ENCODE data around the gene UBE2J1.
"Not testable (repeated sequence)": the region's sequence is repeated elsewhere in the genome, so short reads cannot be mapped to it uniquely, and the experiment has no call there.

The UBE2J1 gene

DNA sequence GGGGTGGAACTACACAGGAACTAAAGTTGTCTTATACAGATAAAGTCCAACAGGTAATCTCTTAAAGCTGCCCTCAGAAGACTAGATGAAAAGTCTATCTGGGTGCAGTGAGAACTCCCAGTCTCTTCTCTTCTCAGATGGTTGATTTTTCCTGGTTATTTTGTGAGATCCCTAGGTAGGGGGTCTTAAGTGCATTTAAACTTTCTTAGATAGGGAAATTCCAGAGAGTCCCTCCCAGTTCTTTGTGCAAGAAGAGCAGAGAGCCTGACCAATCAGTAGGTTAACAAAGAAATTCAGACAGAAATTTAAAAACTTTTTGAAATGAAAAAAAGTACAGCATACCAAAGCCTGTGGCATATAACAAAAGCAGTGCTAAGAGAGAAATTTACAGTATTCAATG lies 35.5 kb downstream of the UBE2J1 start:
- no peak for DNase-seq

DNA sequence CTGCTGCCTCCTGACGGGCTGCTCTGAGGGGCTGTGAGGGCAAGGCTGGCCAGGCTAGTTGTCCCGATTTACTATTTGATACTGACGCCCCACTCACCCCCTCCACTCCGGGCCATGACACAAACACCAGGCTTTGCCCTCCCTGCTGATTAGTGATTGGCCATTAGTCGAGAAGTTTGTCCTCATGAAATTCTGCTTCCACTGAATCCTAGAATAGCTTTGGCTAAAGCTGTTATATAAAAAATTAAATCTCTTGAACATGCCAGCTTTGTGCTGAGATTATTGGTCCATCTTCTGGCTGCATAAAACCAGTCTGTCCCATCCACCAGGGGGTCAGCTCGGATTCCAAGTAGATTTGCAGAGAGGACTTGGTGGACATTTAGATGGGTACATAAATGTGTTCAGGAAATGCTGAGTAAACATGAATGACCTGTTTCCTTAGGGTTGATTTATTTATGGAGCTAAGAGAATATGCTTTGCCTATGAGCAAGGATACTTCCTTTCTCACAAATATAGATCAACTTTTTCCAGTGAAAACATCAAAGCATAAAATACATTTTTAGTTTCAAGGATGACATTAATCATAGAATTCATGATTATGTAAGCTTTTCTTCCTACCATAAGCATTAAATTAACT lies 37.2 kb downstream of the UBE2J1 start, which contains the start of gene GABRR2:
Gene GABRR2 (minus strand): TSS at position 51 of the 637 bp plus-strand sequence. CDS start 134 bp downstream, outside the sequence.
- no peak for DNase-seq

DNA sequence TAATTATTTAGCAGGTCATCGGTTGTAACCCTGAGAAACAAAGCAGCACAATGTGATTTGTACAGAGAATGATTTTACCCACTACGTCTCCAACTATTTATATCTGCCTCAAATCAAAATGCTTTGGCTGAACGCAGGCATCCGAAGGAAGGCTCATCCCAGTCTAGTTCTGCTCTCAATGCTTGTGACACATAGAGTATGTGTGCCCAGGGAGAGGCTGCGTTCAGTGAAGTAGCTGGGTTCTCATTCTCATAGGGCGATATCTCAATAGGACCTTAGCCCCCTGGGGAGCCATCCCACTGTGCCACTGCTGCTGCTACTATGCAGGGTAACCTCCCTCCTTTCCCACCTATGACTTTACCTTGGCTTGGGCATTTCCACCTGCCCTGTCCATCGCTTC lies 37.8 kb downstream of the UBE2J1 start:
- DNase-seq = no peak

DNA sequence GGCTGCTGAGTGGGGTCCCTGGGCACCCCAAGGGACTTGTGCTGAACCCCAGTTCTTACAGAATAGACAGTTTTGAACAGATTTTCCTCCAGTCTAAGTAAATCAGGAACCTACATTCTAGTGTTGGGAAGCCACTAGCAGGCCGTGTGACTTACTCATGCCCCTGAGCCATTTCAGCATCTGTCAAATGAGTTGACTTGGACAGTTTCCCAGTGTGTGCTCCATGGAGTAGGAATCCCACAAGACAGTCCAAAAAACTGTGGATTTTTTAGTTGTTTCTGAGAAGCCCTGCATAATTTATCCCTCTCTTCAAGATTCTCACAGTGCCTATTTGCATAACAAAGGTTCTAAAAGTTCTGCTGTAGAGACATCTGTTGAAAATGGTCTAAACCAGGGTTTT lies 39.5 kb downstream of the UBE2J1 start:
- DNase-seq = no peak

DNA sequence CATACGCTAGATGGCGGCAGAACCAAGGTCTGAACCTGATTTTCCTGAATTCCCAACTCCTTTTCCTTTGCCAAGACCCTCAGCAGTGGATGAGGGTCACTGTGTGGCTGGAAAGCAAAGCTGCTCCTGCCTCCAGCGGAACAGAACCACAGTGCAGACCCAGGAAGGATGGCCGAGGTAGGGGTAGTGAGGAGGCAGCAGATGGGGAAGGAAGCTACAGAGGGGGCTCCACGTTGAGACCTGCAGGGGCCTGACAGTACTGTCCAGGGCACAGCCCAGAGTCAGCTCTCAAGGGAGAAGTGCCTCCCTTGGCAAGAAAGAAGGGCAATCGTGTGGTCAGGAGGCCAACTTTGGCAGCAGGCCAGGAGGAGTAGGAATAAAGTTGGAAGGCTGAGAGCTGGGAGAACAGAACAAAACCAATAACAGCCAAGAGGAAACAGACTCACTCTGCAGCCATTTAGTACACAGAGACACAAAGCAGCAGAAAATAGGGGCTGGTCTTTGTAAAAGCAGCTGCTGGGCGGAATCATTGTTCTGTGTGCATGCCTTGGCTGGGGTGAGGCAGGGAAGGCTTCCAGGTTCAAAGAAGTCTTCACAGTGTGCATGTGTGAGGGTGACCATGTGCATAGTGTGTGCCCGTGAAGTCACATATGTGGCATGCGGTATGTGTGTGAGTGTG lies 40.5 kb downstream of the UBE2J1 start:
- peak; percentile 23 for DNase-seq

DNA sequence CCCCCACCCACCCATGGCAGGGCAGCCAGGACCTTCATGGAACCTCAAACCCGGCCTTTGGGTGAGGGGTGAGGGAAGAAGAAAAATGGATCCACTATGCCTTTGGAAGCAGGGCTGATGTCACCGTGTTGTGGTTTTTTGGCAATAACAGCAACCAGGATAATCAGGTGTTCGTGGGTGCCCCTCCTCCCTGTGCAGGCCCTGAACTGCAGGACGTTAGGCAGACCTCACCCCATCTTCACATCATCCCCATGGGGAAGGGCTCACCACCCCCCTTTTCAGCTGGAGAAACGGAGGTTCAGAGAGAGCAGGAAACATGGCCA lies 41.0 kb downstream of the UBE2J1 start:
- DNase-seq = no peak

DNA sequence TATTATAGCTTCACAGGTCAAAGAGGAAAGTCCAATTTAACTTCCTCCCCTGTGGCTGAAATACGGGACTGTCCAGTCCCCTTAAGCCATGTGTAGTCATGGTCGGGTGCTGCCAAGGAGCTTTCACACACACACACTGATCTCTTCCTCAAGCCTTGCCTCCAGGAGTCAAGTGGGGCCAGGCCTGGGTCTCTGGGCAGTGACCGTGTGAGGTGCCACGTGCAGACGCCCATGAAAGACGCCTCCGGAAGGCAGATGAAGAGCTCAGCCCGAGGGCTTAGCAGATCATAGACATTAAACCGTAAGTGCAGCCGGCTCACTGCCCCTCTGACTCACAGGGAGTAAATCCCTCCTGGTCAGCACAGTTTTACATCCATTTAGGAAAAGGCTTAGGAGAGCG lies 41.6 kb downstream of the UBE2J1 start:
- peak; percentile 19 for DNase-seq

DNA sequence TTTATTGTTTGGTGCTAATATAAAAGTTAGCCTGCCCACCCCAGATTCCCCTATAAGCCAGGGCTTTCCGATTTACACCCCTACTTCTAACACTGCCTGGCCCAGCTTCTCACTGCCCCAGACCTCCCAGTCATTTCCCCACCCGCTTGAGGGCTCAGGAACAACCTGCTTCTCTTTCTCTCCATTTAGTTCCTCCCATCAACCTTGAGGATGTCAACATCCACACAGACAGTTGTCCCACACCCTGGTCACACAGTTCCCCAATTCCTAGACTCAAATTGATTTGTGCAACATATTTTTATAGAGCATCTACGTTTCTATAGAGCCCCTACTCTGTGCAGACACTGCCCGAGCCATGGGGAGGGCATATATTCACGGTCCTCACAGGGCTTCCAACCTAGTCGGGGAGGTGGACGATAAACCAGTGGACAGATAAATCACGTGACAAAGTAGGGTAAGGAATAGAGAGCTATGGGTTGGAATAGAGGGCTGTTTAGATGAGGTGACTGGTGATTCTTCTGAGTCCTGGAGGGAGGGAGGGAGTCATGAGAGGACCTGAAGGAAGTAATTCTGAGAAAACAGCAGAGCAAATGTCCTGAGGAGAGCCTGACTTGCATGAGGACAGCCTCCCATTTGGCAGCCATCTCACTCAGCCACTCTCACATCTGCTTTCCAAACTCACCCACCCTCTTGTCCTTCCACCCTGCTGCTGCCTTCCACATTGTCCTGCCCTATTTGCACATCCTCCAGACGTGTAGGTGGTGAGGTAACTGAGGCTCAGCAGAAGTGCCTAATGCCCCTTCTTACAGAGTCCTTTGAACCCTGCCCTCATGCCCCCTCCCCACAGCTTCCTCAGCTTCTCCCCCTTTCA lies 43.8 kb downstream of the UBE2J1 start:
- peak; percentile 56 for DNase-seq

DNA sequence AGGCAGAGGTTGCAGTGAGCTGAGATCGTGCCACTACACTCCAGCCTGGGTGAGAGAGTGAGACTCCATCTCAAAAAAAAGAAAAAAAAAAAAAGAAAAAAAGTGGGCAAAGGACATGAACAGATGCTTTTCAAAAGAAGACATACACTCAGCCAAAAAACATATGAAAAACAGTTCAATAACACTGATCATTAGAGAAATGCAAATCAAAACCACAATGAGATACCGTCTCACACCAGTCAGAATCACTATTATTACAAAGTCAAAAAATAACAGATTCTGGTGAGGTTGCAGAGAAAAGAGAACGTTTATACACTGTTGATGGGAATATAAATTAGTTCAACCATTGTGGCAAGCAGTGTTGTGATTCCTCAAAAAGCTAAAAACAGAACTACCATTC lies 48.0 kb downstream of the UBE2J1 start:
- not testable (repeated sequence) for DNase-seq

DNA sequence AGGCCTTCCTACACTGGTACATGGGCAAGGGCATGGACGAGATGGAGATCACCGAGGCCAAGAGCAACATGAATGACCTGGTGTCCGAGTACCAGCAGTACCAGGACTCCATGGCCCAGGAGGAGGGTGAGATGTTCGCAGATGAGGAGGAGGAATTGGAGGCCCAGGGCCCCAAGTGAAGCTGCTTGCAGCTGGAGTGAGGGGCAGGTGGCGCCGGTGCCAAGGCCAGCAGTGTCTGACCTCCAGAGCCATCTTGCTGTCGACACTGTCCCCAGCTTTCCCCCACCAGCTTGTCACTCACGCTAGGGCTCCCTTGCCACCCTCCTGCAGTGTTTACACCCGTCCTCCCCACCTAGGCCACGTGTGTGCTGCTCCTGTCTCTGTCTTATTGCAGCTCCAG lies 49.6 kb downstream of the UBE2J1 start:
- no peak for DNase-seq

DNA sequence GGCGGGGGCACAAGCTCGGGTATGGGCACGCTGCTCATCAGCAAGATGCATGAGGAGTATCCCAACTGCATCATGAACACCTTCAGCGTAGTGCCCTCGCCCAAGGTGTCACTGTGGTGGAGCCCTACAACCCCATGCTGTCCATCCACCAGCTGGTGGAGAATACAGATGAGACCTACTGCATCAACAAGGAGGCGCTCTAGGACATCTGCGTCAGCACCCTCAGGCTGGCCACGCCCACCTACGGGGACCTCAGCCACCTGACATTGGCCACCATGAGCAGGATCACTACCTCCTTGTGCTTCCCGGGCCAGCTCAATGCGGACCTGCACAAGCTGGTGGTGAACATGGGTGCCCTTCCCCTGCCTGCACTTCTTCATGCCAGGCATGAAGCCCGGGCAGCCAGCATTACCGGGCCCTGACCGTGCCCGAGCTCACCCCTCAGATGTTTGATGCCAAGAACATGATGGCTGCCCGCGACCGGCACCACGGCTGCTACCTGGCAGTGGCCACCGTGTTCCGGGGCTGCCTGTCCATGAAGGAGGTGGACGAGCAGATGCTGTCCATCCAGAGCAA lies 50.2 kb downstream of the UBE2J1 start:
- no peak for DNase-seq

DNA sequence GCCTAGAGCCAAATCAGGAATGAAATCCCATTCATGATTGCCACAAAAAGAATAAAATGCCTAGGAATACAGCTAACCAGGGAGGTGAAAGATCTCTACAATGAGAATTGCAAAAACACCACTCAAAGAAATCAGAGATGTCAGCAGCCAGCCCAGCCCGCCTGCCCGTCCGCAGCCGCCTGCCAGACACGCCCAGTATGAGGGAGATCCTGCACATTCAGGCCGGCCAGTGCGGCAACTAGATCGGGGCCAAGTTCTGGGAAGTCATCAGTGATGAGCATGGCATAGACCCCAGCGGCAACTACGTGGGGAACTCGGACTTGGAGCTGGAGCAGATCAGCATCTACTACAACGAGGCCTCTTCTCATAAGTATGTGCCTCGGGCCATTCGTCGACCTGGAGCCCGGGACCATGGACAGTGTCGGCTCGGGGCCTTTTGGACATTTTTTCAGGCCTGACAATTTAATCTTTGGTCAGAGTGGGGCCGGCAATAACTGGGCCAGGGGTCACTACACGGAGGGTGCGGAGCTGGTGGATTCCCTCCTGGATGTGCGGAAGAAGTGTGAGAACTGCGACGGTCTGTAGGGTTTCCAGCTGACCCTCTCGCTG lies 50.8 kb downstream of the UBE2J1 start:
- DNase-seq = no peak

DNA sequence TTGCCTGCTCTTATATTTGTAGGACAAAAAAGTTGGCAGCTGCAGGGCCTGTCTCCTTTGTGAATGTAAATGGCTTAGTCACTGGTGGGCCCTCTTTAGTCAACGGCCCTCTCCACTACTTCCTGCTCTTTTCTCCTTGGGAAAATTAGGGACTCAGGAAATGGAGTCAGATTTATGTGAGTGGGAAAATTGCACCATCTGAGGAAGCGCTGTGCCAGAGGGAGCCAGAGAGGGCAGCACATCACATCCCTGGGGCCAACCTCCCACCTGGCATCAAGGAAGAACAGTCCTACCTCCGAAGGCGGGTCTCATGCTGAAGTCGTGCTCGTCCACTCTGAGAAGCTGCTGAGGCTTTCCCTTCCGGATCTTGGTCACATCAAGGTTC lies 53.1 kb downstream of the UBE2J1 start:
- DNase-seq = no peak

DNA sequence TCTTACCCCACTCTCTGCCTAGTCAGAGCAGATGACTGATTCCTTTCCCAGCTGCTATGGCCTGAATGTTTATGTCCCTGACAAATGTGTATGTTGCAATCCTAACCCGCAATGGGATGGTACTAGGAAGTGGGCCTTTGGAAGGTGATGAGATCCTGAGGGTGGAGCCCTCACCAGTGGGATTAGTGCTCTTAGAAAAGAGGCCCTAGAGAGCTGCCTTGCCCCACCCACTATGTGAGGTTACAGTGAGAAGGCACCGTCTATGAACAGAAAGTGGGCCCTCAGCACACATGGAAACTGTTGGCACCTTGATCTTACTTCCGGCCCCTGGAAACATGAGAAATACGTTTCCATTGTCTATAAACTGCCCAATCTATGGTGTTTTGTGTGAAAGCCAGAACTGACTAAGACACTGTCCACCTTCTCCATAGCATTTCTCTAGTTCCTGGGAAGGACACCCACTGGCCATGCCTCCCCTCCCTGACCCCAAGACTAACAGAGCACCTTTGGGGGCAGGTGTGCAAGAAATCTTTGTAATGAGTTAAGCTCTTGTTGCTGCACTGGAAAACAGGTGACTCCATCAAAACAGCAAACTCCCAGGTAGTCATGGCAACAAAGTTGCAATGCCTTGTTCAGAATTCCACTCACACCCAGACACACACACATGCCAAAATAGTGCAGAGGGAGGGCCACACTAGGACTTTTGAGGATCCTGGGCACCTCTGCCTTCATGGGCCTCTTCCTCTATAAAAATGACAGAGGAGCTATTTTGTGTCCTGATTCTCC lies 53.6 kb downstream of the UBE2J1 start:
- DNase-seq = peak; percentile 97

DNA sequence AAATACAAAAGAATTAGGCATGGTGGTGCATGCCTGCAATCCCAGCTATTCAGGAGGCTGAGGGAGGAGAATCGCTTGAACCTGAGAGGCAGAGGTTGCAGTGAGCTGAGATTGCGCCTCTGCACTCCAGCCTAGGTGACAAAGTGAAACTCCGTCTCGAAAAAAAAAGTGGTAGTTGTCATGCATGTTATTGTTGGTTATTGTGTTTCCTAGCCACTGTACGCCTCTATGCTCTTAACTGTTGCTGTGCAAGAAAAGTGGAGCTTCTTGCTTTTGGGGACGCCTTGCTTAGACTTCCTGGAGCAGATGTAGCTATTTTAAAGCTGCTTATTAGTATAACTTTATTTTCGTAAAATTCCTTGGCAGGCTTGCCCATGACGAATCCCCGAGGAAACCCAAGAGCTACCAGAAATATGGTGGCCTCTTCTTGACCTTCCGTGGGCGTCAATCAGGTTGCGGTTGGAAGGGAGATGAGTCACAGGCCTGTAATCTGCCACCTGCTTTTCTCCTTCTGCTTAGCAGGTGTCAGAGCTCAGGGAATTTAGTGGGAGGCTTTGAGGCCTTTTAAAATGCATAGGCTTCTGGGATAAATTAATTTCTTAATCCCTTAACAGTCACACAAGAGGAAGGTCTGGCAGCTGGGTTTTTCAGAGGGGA lies 54.7 kb downstream of the UBE2J1 start:
- peak; percentile 88 for DNase-seq

DNA sequence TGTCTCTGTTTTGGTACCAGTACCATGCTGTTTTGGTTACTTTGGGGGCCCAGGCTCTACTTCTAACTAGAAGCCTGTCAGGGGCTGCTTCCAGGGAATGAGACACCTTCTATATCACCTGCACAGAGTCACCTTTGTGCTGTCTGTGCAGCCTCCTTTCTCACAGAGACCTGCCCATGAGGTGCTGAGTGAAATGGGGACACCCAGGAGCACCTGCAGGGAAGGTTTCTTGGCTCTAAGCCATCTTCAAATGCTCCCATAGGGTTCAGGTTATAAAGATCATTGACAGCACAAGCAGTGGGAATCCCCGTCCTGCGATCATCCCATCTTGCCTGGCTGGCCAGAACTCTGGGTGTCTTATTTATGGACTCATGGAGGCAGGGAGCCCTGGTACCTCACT lies 56.5 kb downstream of the UBE2J1 start:
- DNase-seq = no peak

DNA sequence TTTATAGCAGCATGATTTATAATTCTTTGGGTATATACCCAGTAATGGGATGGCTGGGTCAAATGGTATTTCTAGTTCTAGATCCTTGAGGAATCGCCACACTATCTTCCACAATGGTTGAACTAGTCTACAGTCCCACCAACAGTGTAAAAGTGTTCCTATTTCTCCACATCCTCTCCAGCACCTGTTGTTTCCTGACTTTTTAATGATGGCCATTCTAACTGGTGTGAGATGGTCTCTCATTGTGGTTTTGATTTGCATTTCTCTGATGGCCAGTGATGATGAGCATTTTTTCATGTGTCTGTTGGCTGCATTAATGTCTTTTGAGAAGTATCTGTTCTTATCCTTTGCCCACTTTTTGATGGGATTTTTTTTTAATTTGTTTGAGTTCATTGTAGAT lies 57.4 kb downstream of the UBE2J1 start:
- DNase-seq = not testable (repeated sequence)

DNA sequence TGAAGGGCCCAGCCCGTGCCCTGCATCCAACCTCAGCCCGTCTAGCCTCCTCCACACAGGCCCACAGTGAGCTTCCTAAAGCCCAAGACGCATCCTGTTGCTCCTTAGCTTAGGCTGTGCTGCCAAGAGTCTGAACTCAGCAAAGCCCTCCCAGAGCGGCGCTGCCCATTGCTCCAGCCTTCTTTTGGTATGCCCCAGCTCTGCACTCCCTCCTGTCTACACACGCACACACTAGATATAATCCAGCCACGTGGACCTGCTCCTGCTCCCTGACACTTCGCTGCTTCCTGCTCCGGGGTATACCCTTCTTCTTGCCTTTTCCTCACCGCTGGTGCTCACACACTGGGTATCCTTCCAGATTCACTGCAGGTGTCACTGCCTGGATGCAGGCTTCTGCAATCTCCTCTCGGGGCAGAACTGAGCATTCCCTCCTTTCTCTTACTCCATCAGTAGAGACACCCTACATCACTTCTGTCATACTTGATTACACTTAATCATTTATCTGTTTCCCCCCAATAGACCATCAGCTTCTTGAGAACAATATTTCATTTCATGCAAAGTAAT lies 61.2 kb downstream of the UBE2J1 start:
- no peak for DNase-seq

DNA sequence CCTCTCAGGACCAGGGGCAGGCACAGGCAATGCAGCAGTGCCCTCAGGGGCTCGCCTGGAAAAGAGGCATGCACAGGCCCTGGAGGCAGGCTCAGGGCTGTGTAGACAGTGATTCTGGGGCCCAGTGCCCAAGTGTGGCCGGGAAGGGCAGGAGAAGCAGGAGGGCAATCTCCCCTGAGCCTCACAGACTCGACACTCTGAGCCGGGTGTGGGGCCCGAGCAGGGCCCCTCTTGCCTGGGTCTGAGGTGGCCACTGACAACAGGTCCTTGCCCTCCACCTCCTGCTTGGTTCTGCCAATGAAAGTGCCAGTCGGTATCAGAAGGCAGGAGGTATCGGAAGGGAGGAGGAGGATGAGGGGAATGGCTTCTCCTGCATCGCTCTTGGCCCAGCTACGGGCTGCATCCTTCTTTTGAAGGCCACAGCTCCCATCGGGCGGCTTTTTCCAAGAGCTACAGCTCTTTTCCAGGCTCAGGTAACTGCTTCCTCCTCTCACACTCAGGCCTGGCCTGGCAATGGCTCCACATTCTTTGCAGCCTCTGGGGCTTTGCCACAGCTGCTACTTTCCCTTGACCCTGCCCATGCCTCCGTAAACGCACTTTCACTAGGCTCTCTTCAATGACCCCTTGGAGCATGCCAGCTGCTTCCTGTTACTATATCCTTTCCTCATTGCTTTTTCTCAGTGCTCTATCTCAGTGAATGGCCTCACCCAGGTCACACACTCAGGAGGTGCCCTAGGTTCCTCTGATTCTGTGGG lies 61.9 kb downstream of the UBE2J1 start:
- DNase-seq = peak; percentile 2

DNA sequence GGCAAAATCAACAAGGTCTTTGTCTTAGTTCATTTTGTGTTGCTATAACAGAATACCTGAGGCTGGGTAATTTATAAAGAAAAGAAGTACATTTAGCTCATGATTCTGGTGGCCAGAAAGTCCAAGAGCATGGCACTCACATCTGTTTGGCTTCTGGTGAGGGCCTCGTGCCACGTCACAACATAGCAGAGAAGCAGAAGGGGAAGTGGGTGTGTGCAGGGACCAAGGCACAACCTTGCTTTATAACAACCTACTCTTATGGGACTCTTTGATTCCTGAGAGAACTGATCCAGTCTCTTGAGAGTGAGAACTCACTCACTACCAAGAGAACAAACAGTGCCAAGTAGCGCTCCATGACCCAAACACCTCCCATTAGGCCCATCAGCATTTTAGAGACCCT lies 62.8 kb downstream of the UBE2J1 start:
- DNase-seq = peak; percentile 7
